Stimulated activated naive CD8-positive, alpha-beta T cell treated with anti-CD3 and anti-CD28 coated beads, Interleukin-15, Interleukin-2, amounts not matched to agents 100 U/mL and 50 U/mL, for 24 hours (primary cell): Measurements from ENCODE around the gene ANGPTL1.
A peak's percentile ranks its signal among the peaks of the same experiment; 100 is the strongest.

Experiments
- ATAC-seq: fragments of 150-1000 bp; cut with Tn5 transposase; one replicate; pipeline ENCODE4 v1.10.0; 2021
- DNase-seq: peaks from one replicate; pipeline ENCODE4 v3.0.0; 2021

ANGPTL1 gene

GRCh38 chr1:178870944-178871343, at the start of gene ANGPTL1:
ANGPTL1 (minus strand) TSS chr1:178871077; CDS start chr1:178865776, 5,301 bp downstream.
- no peak for DNase-seq
- no peak for ATAC-seq

GRCh38 chr1:178919581-178919980, 48.7 kb upstream of the ANGPTL1 start:
- DNase-seq: no peak
- no peak for ATAC-seq

GRCh38 chr1:178918955-178919354, 48.1 kb upstream of the ANGPTL1 start:
- DNase-seq: no peak
- no peak for ATAC-seq

- DNase-seq (no peak), ATAC-seq (no peak)
Measured at GRCh38 chr1:178918308-178918707, 47.4 kb upstream of the ANGPTL1 start.

GRCh38 chr1:178916448-178917174, 45.7 kb upstream of the ANGPTL1 start:
- no peak for DNase-seq
- no peak for ATAC-seq

- no peak for DNase-seq
- ATAC-seq: no peak
Measured at GRCh38 chr1:178912597-178912996, 41.7 kb upstream of the ANGPTL1 start.

- ATAC-seq (no peak), DNase-seq (no peak)
Measured at GRCh38 chr1:178910023-178910422, 39.1 kb upstream of the ANGPTL1 start.

GRCh38 chr1:178908358-178908757, 37.5 kb upstream of the ANGPTL1 start:
- ATAC-seq (no peak), DNase-seq (no peak)

GRCh38 chr1:178901482-178902125, 30.7 kb upstream of the ANGPTL1 start:
- DNase-seq (no peak), ATAC-seq (no peak)

GRCh38 chr1:178899402-178899801, 28.5 kb upstream of the ANGPTL1 start:
- DNase-seq (no peak), ATAC-seq (no peak)

- ATAC-seq: peak; percentile 52
- DNase-seq: no peak
Measured at GRCh38 chr1:178898401-178898800, 27.5 kb upstream of the ANGPTL1 start.

GRCh38 chr1:178895928-178896327, 25.1 kb upstream of the ANGPTL1 start:
- ATAC-seq: no peak

GRCh38 chr1:178886551-178886950, 15.7 kb upstream of the ANGPTL1 start:
- no peak for ATAC-seq
- DNase-seq: no peak

More at GRCh38 chr1:178895928-178896327, 25.1 kb upstream of the ANGPTL1 start:
- DNase-seq: no peak

- ATAC-seq (no peak), DNase-seq (no peak)
Measured at GRCh38 chr1:178885869-178886268, 15.0 kb upstream of the ANGPTL1 start.

GRCh38 chr1:178881950-178882349, 11.1 kb upstream of the ANGPTL1 start:
- no peak for ATAC-seq
- no peak for DNase-seq

GRCh38 chr1:178877896-178878295, 7.0 kb upstream of the ANGPTL1 start:
- DNase-seq (no peak), ATAC-seq (no peak)

- DNase-seq (no peak), ATAC-seq (no peak)
Measured at GRCh38 chr1:178875936-178876335, 5.1 kb upstream of the ANGPTL1 start.

- DNase-seq: no peak
- no peak for ATAC-seq
Measured at GRCh38 chr1:178874966-178875365, 4.1 kb upstream of the ANGPTL1 start.

GRCh38 chr1:178871551-178872320, 859 bp upstream of the ANGPTL1 start:
- no peak for ATAC-seq
- DNase-seq: no peak

- DNase-seq: no peak
- ATAC-seq: no peak
Measured at GRCh38 chr1:178870221-178870620, 656 bp downstream of the ANGPTL1 start.

- ATAC-seq (no peak), DNase-seq (no peak)
Measured at GRCh38 chr1:178869119-178869697, 1.7 kb downstream of the ANGPTL1 start.

- ATAC-seq (no peak), DNase-seq (no peak)
Measured at GRCh38 chr1:178868706-178869105, 2.2 kb downstream of the ANGPTL1 start.

GRCh38 chr1:178867670-178868069, 3.2 kb downstream of the ANGPTL1 start:
- no peak for DNase-seq
- no peak for ATAC-seq
